ENCODE data around the gene TESK2.

The TESK2 gene

GRCh38 chr1:45299296-45299695 lies 191.7 kb downstream of the TESK2 start:
- DNase-seq: no peak

- no peak for DNase-seq
Measured at GRCh38 chr1:45297666-45298356, 193.2 kb downstream of the TESK2 start.

All from NCI-H1694 treated with DMSO at 0.1 percent for 48 hours (cell line).